ENCODE data around the gene INHBB.

The INHBB gene

GRCh38 chr2:120398996-120399888, 53.3 kb downstream of the INHBB start:
- TF ChIP-seq FOXM1 (IDR thresholded peaks at IDR 0.05; ENCODE audit: borderline replicate concordance) (no peak), NFRKB (IDR thresholded peaks at IDR 0.05) (no peak), L3MBTL2 (conservative IDR thresholded peaks at IDR 0.05) (no peak), CTBP1 (IDR thresholded peaks at IDR 0.05; ENCODE audit: borderline replicate concordance) (no peak), LEF1 (IDR thresholded peaks at IDR 0.05; ENCODE audit: borderline replicate concordance) (no peak), SUZ12 (IDR thresholded peaks at IDR 0.05) (no peak), FOXA1 (IDR thresholded peaks at IDR 0.05) (no peak), HDGF (IDR thresholded peaks at IDR 0.05; ENCODE audit: borderline replicate concordance) (no peak), FOXK2 (IDR thresholded peaks at IDR 0.05) (no peak), PKNOX1 (IDR thresholded peaks at IDR 0.05) (no peak), BHLHE40 (IDR thresholded peaks at IDR 0.05; ENCODE audit: borderline replicate concordance) (no peak), ARNT (IDR thresholded peaks at IDR 0.05) (no peak), ELF4 (IDR thresholded peaks at IDR 0.05) (no peak), ZNF384 (IDR thresholded peaks at IDR 0.05) (no peak), SP1 (IDR thresholded peaks at IDR 0.05) (no peak), TARDBP (IDR thresholded peaks at IDR 0.05) (no peak)
- no peak for DNase-seq (ENCODE audit: extremely low spot score)
- ChIA-PET CTCF (no interaction called here), POLR2A (no interaction called here)

- ChIA-PET CTCF (no interaction called here), POLR2A (no interaction called here)
- TF ChIP-seq FOXM1 (IDR thresholded peaks at IDR 0.05; ENCODE audit: borderline replicate concordance) (no peak), BHLHE40 (IDR thresholded peaks at IDR 0.05; ENCODE audit: borderline replicate concordance) (no peak), CTBP1 (IDR thresholded peaks at IDR 0.05; ENCODE audit: borderline replicate concordance) (no peak), FOXK2 (IDR thresholded peaks at IDR 0.05) (no peak), LEF1 (IDR thresholded peaks at IDR 0.05; ENCODE audit: borderline replicate concordance) (no peak), TARDBP (IDR thresholded peaks at IDR 0.05) (no peak), SUZ12 (IDR thresholded peaks at IDR 0.05) (no peak), FOXA1 (IDR thresholded peaks at IDR 0.05) (no peak), ZNF384 (IDR thresholded peaks at IDR 0.05) (no peak), SP1 (IDR thresholded peaks at IDR 0.05) (no peak), ELF4 (IDR thresholded peaks at IDR 0.05) (no peak), HDGF (IDR thresholded peaks at IDR 0.05; ENCODE audit: borderline replicate concordance) (no peak), L3MBTL2 (conservative IDR thresholded peaks at IDR 0.05) (no peak), NFRKB (IDR thresholded peaks at IDR 0.05) (no peak), ARNT (IDR thresholded peaks at IDR 0.05) (no peak)
- no peak for DNase-seq (ENCODE audit: extremely low spot score)
These were observed 53.9 kb downstream of the INHBB start for GRCh38 chr2:120399889-120400240.

GRCh38 chr2:120400551-120400950, 54.6 kb downstream of the INHBB start:
- TF ChIP-seq SUZ12 (IDR thresholded peaks at IDR 0.05) (no peak), NFRKB (IDR thresholded peaks at IDR 0.05) (no peak), CTBP1 (IDR thresholded peaks at IDR 0.05; ENCODE audit: borderline replicate concordance) (no peak), FOXK2 (IDR thresholded peaks at IDR 0.05) (no peak), FOXM1 (IDR thresholded peaks at IDR 0.05; ENCODE audit: borderline replicate concordance) (no peak), ELF4 (IDR thresholded peaks at IDR 0.05) (no peak), TARDBP (IDR thresholded peaks at IDR 0.05) (no peak), L3MBTL2 (conservative IDR thresholded peaks at IDR 0.05) (no peak), ZNF384 (IDR thresholded peaks at IDR 0.05) (no peak), SP1 (IDR thresholded peaks at IDR 0.05) (no peak), FOXA1 (IDR thresholded peaks at IDR 0.05) (no peak), HDGF (IDR thresholded peaks at IDR 0.05; ENCODE audit: borderline replicate concordance) (no peak), ARNT (IDR thresholded peaks at IDR 0.05) (no peak), BHLHE40 (IDR thresholded peaks at IDR 0.05; ENCODE audit: borderline replicate concordance) (no peak), LEF1 (IDR thresholded peaks at IDR 0.05; ENCODE audit: borderline replicate concordance) (no peak), PKNOX1 (IDR thresholded peaks at IDR 0.05) (no peak)
- ChIA-PET POLR2A (no interaction called here), CTCF (no interaction called here)
- DNase-seq (ENCODE audit: extremely low spot score): no peak
